ENCODE measurements around the gene KIRREL1. TPM values are rescaled to one million over a fixed set of nuclear protein-coding genes. Genes with fewer than 3 reads are reported as not detected.

The KIRREL1 gene
- total RNA-seq, 4 donors from 2014 or later, result 8.2 to 18.3 (median 12.6) TPM

GRCh38 chr1:158098256-158098655 lies 104.8 kb downstream of the KIRREL1 start:
- intact Hi-C loops (cut with DNase I; ENCODE audit: low total_unique reads) (no loop called here), in situ Hi-C loops (cut with MboI; ENCODE audit: low pct_ligation_motif_present in 1 of 4, low pct_unique_long_range_greater_than_20kb in 1 of 4, low sequenced_read_pairs in 3 of 4) (loop anchor here in 2 of 4 donors (10.0 to 25.0 kb wide), 2 partner anchors 111 to 113 kb away; partner anchors contain the start of gene KIRREL1 (in 1 of the 2))
- TF ChIP-seq EP300 (IDR thresholded peaks at IDR 0.05; ENCODE audit: low read depth) (no peak), CTCF (IDR thresholded peaks at IDR 0.05) (no peak), POLR2A (IDR thresholded peaks at IDR 0.05) (no peak), POLR2AphosphoS5 (IDR thresholded peaks at IDR 0.05) (no peak)
- H3K27ac ChIP-seq, result no peak overlapping the region
- no peaks in the 10 kb centered on the region for H3K27me3 ChIP-seq
- H3K4me1 ChIP-seq, result peaks cover 0 to 11% (median 0%) of the 10 kb centered on the region in 4 donors
- no peaks in the 10 kb centered on the region for H3K9me3 ChIP-seq
- H3K4me3 ChIP-seq, result no peak overlapping the region
- WGBS, 2 donors (ENCODE audit: low coverage in 1 of 2), result 66% methylated on average over 5 of the region's 5 CpGs; no CpG with 5 or more reads in 1 of the 2 donors
- no peaks in the 10 kb centered on the region for H3K36me3 ChIP-seq
- no peak for DNase-seq

GRCh38 chr1:158099185-158099584 lies 105.7 kb downstream of the KIRREL1 start:
- TF ChIP-seq CTCF (IDR thresholded peaks at IDR 0.05), result no peak
- TF ChIP-seq EP300 (IDR thresholded peaks at IDR 0.05; ENCODE audit: low read depth), result no peak
- no peak for TF ChIP-seq POLR2A (IDR thresholded peaks at IDR 0.05)
- no peak for TF ChIP-seq POLR2AphosphoS5 (IDR thresholded peaks at IDR 0.05)

GRCh38 chr1:158100498-158100897 lies 107.1 kb downstream of the KIRREL1 start:
- Histone ChIP-seq H3K4me1 (peaks cover 0 to 11% (median 0%) of the 10 kb centered on the region in 4 donors), H3K9me3 (no peaks in the 10 kb centered on the region), H3K36me3 (no peaks in the 10 kb centered on the region), H3K27me3 (peaks cover under 1% of the 10 kb centered on the region), H3K4me3 (no peak overlapping the region), H3K27ac (no peak overlapping the region)
- 62 to 82% methylated on average over 2 of the region's 2 CpGs for WGBS, 2 donors (ENCODE audit: low coverage in 1 of 2)
- in situ Hi-C loops (cut with MboI; ENCODE audit: low pct_ligation_motif_present in 1 of 4, low pct_unique_long_range_greater_than_20kb in 1 of 4, low sequenced_read_pairs in 3 of 4), result loop anchor here in 1 of 4 donors (10.0 kb wide), 1 partner anchor 116 kb away; no protein-coding TSS in a partner anchor
- DNase-seq, result no peak
- no peak for TF ChIP-seq POLR2A (IDR thresholded peaks at IDR 0.05)
- TF ChIP-seq EP300 (IDR thresholded peaks at IDR 0.05; ENCODE audit: low read depth), result no peak
- TF ChIP-seq CTCF (IDR thresholded peaks at IDR 0.05), result no peak
- TF ChIP-seq POLR2AphosphoS5 (IDR thresholded peaks at IDR 0.05), result no peak
- intact Hi-C loops (cut with DNase I; ENCODE audit: low total_unique reads), result no loop called here

More at GRCh38 chr1:158099185-158099584, 105.7 kb downstream of the KIRREL1 start:
- peaks cover 0 to 11% (median 0%) of the 10 kb centered on the region in 4 donors for H3K4me1 ChIP-seq
- no peak overlapping the region for H3K27ac ChIP-seq
- no peak overlapping the region for H3K4me3 ChIP-seq
- H3K27me3 ChIP-seq, result no peaks in the 10 kb centered on the region
- in situ Hi-C loops (cut with MboI; ENCODE audit: low pct_ligation_motif_present in 1 of 4, low pct_unique_long_range_greater_than_20kb in 1 of 4, low sequenced_read_pairs in 3 of 4), result loop anchor here in 2 of 4 donors (10.0 to 25.0 kb wide), 2 partner anchors 112 to 114 kb away; partner anchors contain the start of gene KIRREL1 (in 1 of the 2)
- intact Hi-C loops (cut with DNase I; ENCODE audit: low total_unique reads), result no loop called here
- H3K36me3 ChIP-seq, result no peaks in the 10 kb centered on the region
- no peaks in the 10 kb centered on the region for H3K9me3 ChIP-seq
- no peak for DNase-seq
- 81 to 83% methylated on average over 1 to 3 of the region's 3 CpGs for WGBS, 2 donors (ENCODE audit: low coverage in 1 of 2)

DNA sequence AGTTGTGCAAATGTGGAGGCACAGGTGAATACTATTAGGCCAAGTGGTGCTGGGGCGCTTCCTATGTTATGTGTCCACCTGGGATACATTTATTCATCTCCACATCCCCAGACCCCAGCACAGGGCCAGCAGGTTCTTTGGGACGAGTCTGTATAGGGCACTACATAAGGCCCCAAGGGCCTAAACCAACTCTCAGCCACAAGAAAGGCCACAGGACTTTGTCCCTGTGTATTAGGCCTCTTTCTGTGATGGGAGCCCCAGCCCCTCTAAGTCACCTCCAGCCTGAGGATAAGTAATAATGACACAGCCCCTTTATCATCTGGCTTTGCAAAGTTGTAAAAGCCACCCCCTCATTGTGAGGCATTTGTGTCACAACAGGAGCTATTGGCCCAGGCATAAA lies 108.0 kb downstream of the KIRREL1 start:
- no peaks in the 10 kb centered on the region for H3K36me3 ChIP-seq
- no peak for TF ChIP-seq POLR2A (IDR thresholded peaks at IDR 0.05)
- no peak for TF ChIP-seq EP300 (IDR thresholded peaks at IDR 0.05; ENCODE audit: low read depth)
- no peak for TF ChIP-seq POLR2AphosphoS5 (IDR thresholded peaks at IDR 0.05)
- TF ChIP-seq CTCF (IDR thresholded peaks at IDR 0.05), result no peak
- H3K4me1 ChIP-seq, result peaks cover 0 to 11% (median 0%) of the 10 kb centered on the region in 4 donors
- no peaks in the 10 kb centered on the region for H3K9me3 ChIP-seq
- no peak for DNase-seq
- H3K4me3 ChIP-seq, result no peak overlapping the region
- WGBS, 2 donors (ENCODE audit: low coverage in 1 of 2), result 94 to 96% methylated on average over 2 of the region's 2 CpGs
- no peak overlapping the region for H3K27ac ChIP-seq
- peaks cover 8% of the 10 kb centered on the region for H3K27me3 ChIP-seq
- in situ Hi-C loops (cut with MboI; ENCODE audit: low pct_ligation_motif_present in 1 of 4, low pct_unique_long_range_greater_than_20kb in 1 of 4, low sequenced_read_pairs in 3 of 4), result loop anchor here in 1 of 4 donors (10.0 kb wide), 1 partner anchor 117 kb away; no protein-coding TSS in a partner anchor
- intact Hi-C loops (cut with DNase I; ENCODE audit: low total_unique reads), result no loop called here

All from transverse colon (tissue), 4 donors.